Mucosa of rectum (tissue), 2 donors: ENCODE results near the gene RTKN2.

Source experiments
- H3K27ac ChIP-seq, 2 donors: one replicate each; pipeline ENCODE4 v1.7.0; 2013; ENCODE audit warnings: inconsistent platforms in 2 of 2, low read depth in 2 of 2, low read length in 2 of 2
- H3K27me3 ChIP-seq, 2 donors: one replicate each; pipeline ENCODE4 v1.7.0; 2013; ENCODE audit warnings: low read length in 2 of 2; ENCODE audit not compliant: control insufficient read depth in 2 of 2, insufficient read depth in 2 of 2
- H3K36me3 ChIP-seq, 2 donors: one replicate each; pipeline ENCODE4 v1.7.0; 2013; ENCODE audit warnings: low read length in 2 of 2; ENCODE audit not compliant: control insufficient read depth in 2 of 2, insufficient read depth in 2 of 2
- H3K4me1 ChIP-seq, 2 donors: one replicate each; pipeline ENCODE4 v1.7.0; 2013; ENCODE audit warnings: low read length in 2 of 2, mild to moderate bottlenecking in 1 of 2; ENCODE audit not compliant: control insufficient read depth in 2 of 2, insufficient read depth in 2 of 2
- H3K4me3 ChIP-seq, 2 donors: one replicate each; pipeline ENCODE4 v1.7.0; 2013; ENCODE audit warnings: low read length in 2 of 2
- H3K9ac ChIP-seq, 2 donors: one replicate each; pipeline ENCODE4 v1.7.0; 2013; ENCODE audit warnings: low read length in 2 of 2, low read depth in 1 of 2, mild to moderate bottlenecking in 1 of 2
- H3K9me3 ChIP-seq, 2 donors: one replicate each; pipeline ENCODE4 v1.7.0; 2013; ENCODE audit warnings: low read length in 2 of 2; ENCODE audit not compliant: control insufficient read depth in 2 of 2
- donor health status: healthy.
- donor health status: Normal muscosa, but diverticular disease.

Gene RTKN2

DNA sequence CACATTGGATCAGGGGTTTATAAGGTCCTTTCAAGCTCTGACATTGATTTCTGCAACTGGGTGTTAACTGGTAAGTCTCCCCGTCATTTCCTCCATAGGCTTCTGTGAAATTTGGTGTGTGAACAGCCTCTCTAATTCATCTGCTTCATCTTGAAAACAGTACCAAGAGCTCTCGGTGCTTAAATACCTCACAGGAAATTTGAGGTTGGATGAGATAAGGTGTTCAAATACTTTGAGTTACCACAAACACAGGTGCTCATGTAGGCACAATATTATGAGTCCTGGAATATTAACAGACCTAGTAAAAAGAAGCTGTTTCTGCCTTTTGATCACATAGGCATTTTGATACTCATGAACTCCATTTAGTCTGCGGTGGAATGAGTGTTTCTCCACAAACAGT is 85.2 kb downstream of the RTKN2 start:
- Histone ChIP-seq H3K27me3 (no peaks in the 10 kb centered on the region), H3K9me3 (no peaks in the 10 kb centered on the region), H3K4me1 (no peaks in the 10 kb centered on the region), H3K4me3 (no peak overlapping the region), H3K27ac (no peak overlapping the region), H3K9ac (no peak overlapping the region), H3K36me3 (no peaks in the 10 kb centered on the region)

DNA sequence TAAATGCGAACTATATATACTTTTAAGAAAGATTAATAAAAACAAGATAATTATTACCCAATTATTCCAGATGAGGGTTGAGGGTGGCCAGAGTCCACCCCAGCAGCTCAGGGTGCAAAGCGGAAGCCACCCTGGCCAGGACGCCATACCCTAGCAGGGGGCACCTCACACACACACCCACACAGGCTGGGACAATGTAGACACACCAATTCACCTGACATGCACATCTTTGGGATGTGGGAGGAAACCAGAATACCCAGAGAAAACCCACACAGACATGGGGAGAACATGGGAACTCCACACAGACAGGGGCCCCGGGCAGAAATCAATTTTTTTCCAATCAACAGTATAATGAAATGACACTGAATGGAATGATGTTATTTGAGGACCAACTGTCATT is 86.0 kb downstream of the RTKN2 start:
- Histone ChIP-seq H3K27ac (no peak overlapping the region), H3K36me3 (no peaks in the 10 kb centered on the region), H3K4me3 (no peak overlapping the region), H3K9me3 (no peaks in the 10 kb centered on the region), H3K27me3 (no peaks in the 10 kb centered on the region), H3K9ac (no peak overlapping the region), H3K4me1 (no peaks in the 10 kb centered on the region)

DNA sequence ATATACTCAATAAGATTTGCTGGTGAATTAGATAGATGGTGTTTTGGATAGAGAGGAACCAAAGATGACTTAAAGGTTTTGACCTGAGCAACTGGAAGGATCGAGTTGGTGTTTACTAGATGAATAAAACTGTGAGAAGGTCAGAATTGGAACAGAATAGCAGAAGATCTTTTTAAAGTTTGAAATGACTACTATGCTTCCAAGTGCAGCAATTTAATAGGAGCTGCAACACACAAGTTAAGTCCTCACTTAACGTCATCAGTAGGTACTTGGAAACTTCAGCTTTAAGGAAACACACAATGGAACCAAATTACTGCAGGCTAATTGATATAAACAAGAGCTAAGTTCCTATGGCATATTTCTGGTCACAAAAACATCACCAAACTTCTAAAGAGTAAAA is 86.5 kb downstream of the RTKN2 start:
- Histone ChIP-seq H3K27ac (no peak overlapping the region), H3K36me3 (no peaks in the 10 kb centered on the region), H3K4me1 (no peaks in the 10 kb centered on the region), H3K27me3 (no peaks in the 10 kb centered on the region), H3K4me3 (no peak overlapping the region), H3K9me3 (no peaks in the 10 kb centered on the region), H3K9ac (no peak overlapping the region)

DNA sequence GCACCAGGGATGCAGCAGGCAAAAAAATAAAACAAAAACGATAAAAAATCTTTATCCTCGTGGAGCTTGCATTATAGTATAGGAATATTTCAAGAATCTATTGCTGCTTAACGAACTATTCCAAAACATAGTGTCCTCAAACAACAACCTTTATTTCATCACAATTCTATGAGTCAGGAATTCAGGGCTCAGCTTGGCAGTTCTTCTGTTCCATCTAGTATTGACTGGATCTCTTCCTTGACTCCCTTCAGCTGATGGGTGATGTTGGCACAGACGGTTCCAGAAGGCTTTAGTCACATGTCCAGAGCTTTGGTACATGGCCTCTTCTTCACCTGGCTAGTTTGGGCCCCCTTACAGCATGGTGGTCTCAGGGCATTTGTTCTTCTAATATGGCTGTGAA is 88.0 kb downstream of the RTKN2 start:
- Histone ChIP-seq H3K4me1 (no peaks in the 10 kb centered on the region), H3K4me3 (no peak overlapping the region), H3K9ac (no peak overlapping the region), H3K9me3 (no peaks in the 10 kb centered on the region), H3K36me3 (no peaks in the 10 kb centered on the region), H3K27me3 (no peaks in the 10 kb centered on the region), H3K27ac (no peak overlapping the region)

DNA sequence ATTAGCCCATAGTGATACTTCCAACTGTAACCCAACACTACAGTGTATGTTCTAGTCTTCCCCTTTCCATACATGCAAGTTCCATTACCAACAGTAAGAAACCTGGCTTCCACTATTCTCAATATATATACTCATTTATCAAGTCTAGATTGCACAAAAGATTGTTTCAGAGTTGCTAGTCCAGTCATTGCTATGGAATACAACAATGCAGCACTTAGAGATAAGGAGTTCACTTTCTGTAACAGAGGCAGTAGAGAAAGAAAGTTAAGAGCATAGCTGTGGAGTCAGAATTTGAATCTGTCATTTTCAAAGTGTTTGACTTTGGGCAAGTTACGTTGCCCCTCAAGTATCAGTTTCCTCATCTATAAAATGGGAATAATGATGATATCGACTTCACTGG is 90.1 kb downstream of the RTKN2 start:
- Histone ChIP-seq H3K27ac (no peak overlapping the region), H3K9me3 (no peaks in the 10 kb centered on the region), H3K36me3 (no peaks in the 10 kb centered on the region), H3K9ac (no peak overlapping the region), H3K27me3 (no peaks in the 10 kb centered on the region), H3K4me1 (no peaks in the 10 kb centered on the region), H3K4me3 (no peak overlapping the region)

DNA sequence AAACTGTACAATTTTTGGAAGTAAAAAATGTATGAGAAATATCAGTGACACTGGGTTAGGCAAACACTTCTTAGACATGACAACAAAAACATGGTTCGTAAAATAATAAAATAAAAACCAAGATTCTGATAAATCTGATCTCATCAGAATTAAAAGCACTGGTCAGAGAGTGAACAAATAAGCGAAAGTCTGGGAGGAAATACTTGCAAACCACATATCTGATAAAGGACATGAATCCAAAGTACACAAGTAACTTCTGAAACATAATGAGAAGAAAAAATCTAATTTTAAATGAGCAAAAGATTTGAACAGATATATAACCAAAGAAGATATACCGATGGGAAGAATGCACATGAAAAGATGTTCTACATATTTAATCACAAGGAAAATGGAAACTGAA is 91.5 kb downstream of the RTKN2 start:
- no peaks in the 10 kb centered on the region for H3K4me1 ChIP-seq
- no peak overlapping the region for H3K27ac ChIP-seq
- H3K36me3 ChIP-seq: no peaks in the 10 kb centered on the region
- H3K27me3 ChIP-seq: no peaks in the 10 kb centered on the region
- no peaks in the 10 kb centered on the region for H3K9me3 ChIP-seq
- no peak overlapping the region for H3K9ac ChIP-seq
- H3K4me3 ChIP-seq: no peak overlapping the region

DNA sequence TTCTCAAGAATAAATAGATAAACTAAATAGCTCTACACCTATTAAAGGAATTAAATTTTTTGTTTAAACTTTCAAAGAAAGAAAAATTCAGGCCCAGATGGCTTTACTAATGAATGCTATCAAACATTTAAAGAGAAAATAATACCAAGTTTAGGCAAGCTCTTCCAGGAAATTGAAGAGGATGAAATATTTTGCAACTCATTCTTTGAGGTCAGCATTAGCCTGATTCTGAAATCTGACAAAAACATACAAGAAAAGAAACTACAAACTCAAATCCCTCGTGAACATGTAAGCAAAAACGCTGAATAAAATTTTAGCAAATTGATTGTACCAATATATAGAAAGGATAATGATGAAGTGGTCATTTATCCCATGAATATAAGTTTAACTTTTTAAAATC is 93.4 kb downstream of the RTKN2 start:
- H3K27ac ChIP-seq: no peak overlapping the region
- H3K9me3 ChIP-seq: no peaks in the 10 kb centered on the region
- no peaks in the 10 kb centered on the region for H3K27me3 ChIP-seq
- H3K4me1 ChIP-seq: no peaks in the 10 kb centered on the region
- no peaks in the 10 kb centered on the region for H3K36me3 ChIP-seq
- H3K9ac ChIP-seq: no peak overlapping the region
- H3K4me3 ChIP-seq: no peak overlapping the region

DNA sequence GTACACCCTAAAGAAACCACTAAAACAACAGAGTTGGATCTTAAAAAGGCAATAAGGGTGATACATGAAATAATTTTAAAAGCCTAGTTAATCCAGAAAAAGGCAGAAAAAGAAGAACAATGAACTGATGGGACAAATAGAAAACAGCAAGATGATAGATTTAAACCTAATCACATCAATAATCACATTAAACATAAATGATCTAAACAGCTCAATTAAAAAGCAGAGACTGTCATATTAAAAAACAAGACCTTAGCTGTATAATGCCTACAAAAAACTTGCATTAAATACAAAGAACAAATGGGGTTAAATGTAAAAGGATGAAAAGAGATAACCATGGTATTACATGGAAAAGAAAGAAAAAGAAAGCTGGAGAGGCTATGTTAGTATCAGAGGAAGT is 96.2 kb downstream of the RTKN2 start:
- no peaks in the 10 kb centered on the region for H3K4me1 ChIP-seq
- H3K9ac ChIP-seq: no peak overlapping the region
- no peaks in the 10 kb centered on the region for H3K27me3 ChIP-seq
- H3K36me3 ChIP-seq: no peaks in the 10 kb centered on the region
- no peak overlapping the region for H3K4me3 ChIP-seq
- no peaks in the 10 kb centered on the region for H3K9me3 ChIP-seq
- no peak overlapping the region for H3K27ac ChIP-seq

DNA sequence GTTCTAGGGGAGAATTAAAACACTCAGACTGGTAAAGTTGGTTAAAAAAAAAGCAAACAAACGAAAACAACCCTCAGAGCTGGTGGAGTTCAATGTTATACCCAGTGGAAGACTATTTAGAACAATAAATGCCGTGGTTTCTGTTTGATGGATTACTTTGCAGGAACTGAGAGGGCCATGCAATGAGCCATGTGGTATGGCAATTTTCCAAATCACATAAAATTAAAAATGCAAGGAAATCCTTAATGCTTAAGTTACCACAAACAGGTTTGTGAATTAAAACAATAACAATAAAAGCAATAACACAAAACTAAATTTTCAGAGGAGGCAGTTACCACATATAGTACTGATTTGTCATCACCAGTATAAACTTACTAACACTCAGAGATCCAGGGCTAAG is 96.9 kb downstream of the RTKN2 start:
- Histone ChIP-seq H3K4me1 (peaks cover 0 to 3% of the 10 kb centered on the region in 2 donors), H3K9ac (no peak overlapping the region), H3K27ac (no peak overlapping the region), H3K9me3 (no peaks in the 10 kb centered on the region), H3K36me3 (no peaks in the 10 kb centered on the region), H3K27me3 (no peaks in the 10 kb centered on the region), H3K4me3 (no peak overlapping the region)

DNA sequence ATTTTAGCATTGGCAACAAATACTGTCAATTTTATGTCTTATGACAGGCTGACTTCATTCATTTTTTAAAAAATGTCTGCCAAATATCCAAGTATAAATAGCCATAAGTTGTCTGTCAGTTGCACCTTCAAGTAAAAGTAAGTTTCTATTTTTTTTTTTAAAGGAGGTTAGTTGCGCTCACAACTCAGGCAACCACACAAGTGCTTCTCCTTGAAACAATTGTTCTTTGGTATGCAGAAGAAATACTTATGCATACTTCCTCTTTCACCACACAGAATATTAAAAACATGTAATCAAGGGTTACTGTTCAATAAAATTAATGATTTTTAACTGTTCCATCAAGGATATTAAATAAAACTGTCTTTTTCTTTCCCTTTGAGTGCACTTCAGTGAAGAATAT is 97.9 kb downstream of the RTKN2 start:
- H3K36me3 ChIP-seq: no peaks in the 10 kb centered on the region
- no peak overlapping the region for H3K9ac ChIP-seq
- H3K9me3 ChIP-seq: no peaks in the 10 kb centered on the region
- H3K4me1 ChIP-seq: peaks cover 5 to 6% of the 10 kb centered on the region in 2 donors
- no peaks in the 10 kb centered on the region for H3K27me3 ChIP-seq
- no peak overlapping the region for H3K27ac ChIP-seq
- H3K4me3 ChIP-seq: no peak overlapping the region
